HCT116 (cell line): ENCODE data around the gene SLC51A. TPM values are rescaled to one million over a fixed set of nuclear protein-coding genes. Genes with fewer than 3 reads are reported as not detected.
"Not testable (repeated sequence)": the region's sequence is repeated elsewhere in the genome, so short reads cannot be mapped to it uniquely, and the experiment has no call there.

ENCODE experiments used
- ATAC-seq: fragments of 200-7000 bp; cut with Tn5 transposase; 2 replicates; pipeline ENCODE4 v1.9.1; 2020; ENCODE audit warnings: mild to moderate bottlenecking, moderate library complexity
- BruUV-seq: library from RNA; stranded (reverse); fragments of 400-500 nt; replicated peaks from 2 replicates; lab custom pipeline; 2021; lab: Mats Ljungman, UMichigan
- CTCF ChIA-PET: fragments of 300-600 bp; sonication (Branson Sonifier 250); formaldehyde crosslinking; loops from one replicate; lab custom pipeline; 2021; ENCODE audit warnings: antibody characterized with exemption; lab: Charles Lee
- POLR2A ChIA-PET: fragments of 300-600, 350-600 bp; sonication (Branson Sonifier 250); formaldehyde crosslinking; loops from one replicate; lab custom pipeline; 2021; ENCODE audit warnings: antibody characterized with exemption; lab: Charles Lee
- RAD21 ChIA-PET, 2 experiments: fragments of 300-600 bp; sonication (Branson Sonifier 250); formaldehyde crosslinking; loops; one replicate each; lab custom pipeline; 2023; ENCODE audit warnings: low total read pairs in 2 of 2; ENCODE audit not compliant: uncharacterized antibody in 2 of 2, unreplicated experiment in 2 of 2, low non-redundant PET in 1 of 2; lab: Charles Lee
- DNase-seq: peaks from one replicate; pipeline ENCODE4 v3.0.0-alpha.2; 2010; ENCODE audit warnings: low read depth, low spot score
- H2AFZ ChIP-seq: fragments of 200-600 bp; shearing (Covaris generic), sonication (generic); 2 replicates; pipeline ENCODE4 v1.6.1; 2017; ENCODE audit warnings: low read depth, mixed run types, mixed read lengths, antibody characterized with exemption, low read length; ENCODE audit not compliant: poor library complexity, severe bottlenecking
- H3K27ac ChIP-seq: 2 replicates; pipeline ENCODE4 v1.5.1; 2012; ENCODE audit warnings: low read depth, low read length
- H3K27me3 ChIP-seq: fragments of 200-600 bp; sonication (generic); 2 replicates; pipeline ENCODE4 v1.6.1; 2016; ENCODE audit warnings: mixed run types, low read length, mixed read lengths; ENCODE audit not compliant: insufficient read depth
- H3K36me3 ChIP-seq, 2 experiments: fragments of 200-500 bp in 1 of 2; fragments of 200-600 bp in 1 of 2; sonication (Bioruptor generic) in 1 of 2; sonication (generic) in 1 of 2; 2 replicates each; pipeline versions ENCODE4 v1.5.1 to v1.6.1; 2014 to 2016; ENCODE audit warnings: low read length in 2 of 2, inconsistent platforms in 1 of 2, mixed read lengths in 1 of 2, mixed run types in 1 of 2; ENCODE audit not compliant: insufficient read depth in 2 of 2, control insufficient read depth in 1 of 2
- H3K4me1 ChIP-seq, 2 experiments: fragments of 200-600 bp in 1 of 2; sonication (generic) in 1 of 2; 2 replicates each; pipeline versions ENCODE4 v1.5.1 to v1.6.1; 2012 to 2017; ENCODE audit warnings: low read length in 2 of 2, inconsistent platforms in 1 of 2, mild to moderate bottlenecking in 1 of 2, mixed read lengths in 1 of 2, mixed run types in 1 of 2, moderate library complexity in 1 of 2; ENCODE audit not compliant: insufficient read depth in 2 of 2, control insufficient read depth in 1 of 2
- H3K4me2 ChIP-seq: fragments of 200-600 bp; sonication (generic); 2 replicates; pipeline ENCODE4 v1.6.1; 2017; ENCODE audit warnings: mixed run types, low read length, mixed read lengths
- H3K4me3 ChIP-seq, 2 experiments: fragments of 200-600 bp in 1 of 2; sonication (generic) in 1 of 2; replicated peaks in 1 of 2; 2 replicates each; pipeline ENCODE4 v1.5.1; 2011 to 2016; ENCODE audit warnings: low read length in 2 of 2, control low read depth in 1 of 2, low read depth in 1 of 2, mild to moderate bottlenecking in 1 of 2, mixed read lengths in 1 of 2, mixed run types in 1 of 2
- H3K79me2 ChIP-seq: fragments of 200-600 bp; sonication (generic); 2 replicates; pipeline ENCODE4 v1.6.1; 2017; ENCODE audit warnings: mild to moderate bottlenecking, mixed run types, low read length, moderate library complexity, mixed read lengths; ENCODE audit not compliant: insufficient read depth
- H3K9ac ChIP-seq: fragments of 200-600 bp; sonication (generic); 2 replicates; pipeline ENCODE4 v1.6.1; 2016; ENCODE audit warnings: low read length, mixed read lengths
- H3K9me2 ChIP-seq: fragments of 200-600 bp; sonication (generic), shearing (Covaris generic); 2 replicates; pipeline ENCODE4 v1.6.1; 2017; ENCODE audit warnings: mixed run types, mild to moderate bottlenecking, moderate library complexity; ENCODE audit not compliant: insufficient read depth
- H3K9me3 ChIP-seq, 2 experiments: fragments of 200-500 bp in 1 of 2; fragments of 200-600 bp in 1 of 2; sonication (Bioruptor generic) in 1 of 2; sonication (generic) in 1 of 2; 2 replicates each; pipeline ENCODE4 v1.6.1; 2014 to 2017; ENCODE audit warnings: low read length in 2 of 2, mixed read lengths in 2 of 2, inconsistent platforms in 1 of 2, low read depth in 1 of 2, mild to moderate bottlenecking in 1 of 2, mixed run types in 1 of 2, moderate library complexity in 1 of 2; ENCODE audit not compliant: control insufficient read depth in 1 of 2, insufficient read depth in 1 of 2
- H4K20me1 ChIP-seq: fragments of 200-600 bp; sonication (generic), shearing (Covaris generic); 2 replicates; pipeline ENCODE4 v1.6.1; 2017; ENCODE audit warnings: mixed run types, mild to moderate bottlenecking, moderate library complexity; ENCODE audit not compliant: insufficient read depth
- CEBPB ChIP-seq: IDR thresholded peaks from 2 replicates; pipeline ENCODE4 v1.6.1; 2012; ENCODE audit warnings: low read depth
- EGR1 ChIP-seq: IDR thresholded peaks from 2 replicates; pipeline ENCODE4 v1.6.1; 2012; ENCODE audit warnings: low read depth
- ELF1 ChIP-seq: IDR thresholded peaks from 2 replicates; pipeline ENCODE4 v1.6.1; 2012; ENCODE audit warnings: low read depth, borderline replicate concordance
- EZH2 ChIP-seq: fragments of 200-600 bp; sonication (generic); IDR thresholded peaks from 2 replicates; pipeline ENCODE4 v1.6.1; 2017; ENCODE audit warnings: antibody characterized with exemption, mixed run types
- JUND ChIP-seq: IDR thresholded peaks from 2 replicates; pipeline ENCODE4 v1.6.1; 2012
- POLR2A ChIP-seq: IDR thresholded peaks from 2 replicates; pipeline ENCODE4 v1.7.0; 2011; ENCODE audit warnings: borderline replicate concordance; ENCODE audit not compliant: insufficient read depth, insufficient read length; ENCODE audit errors: extremely low read depth
- POLR2AphosphoS5 ChIP-seq: IDR thresholded peaks from 2 replicates; pipeline ENCODE4 v1.6.1; 2011; ENCODE audit warnings: mild to moderate bottlenecking, low read depth, low read length, moderate library complexity
- SP1 ChIP-seq: IDR thresholded peaks from 2 replicates; pipeline ENCODE4 v1.6.1; 2012; ENCODE audit warnings: low read depth
- SRF ChIP-seq: IDR thresholded peaks from 2 replicates; pipeline ENCODE4 v1.6.1; 2012; ENCODE audit warnings: low read depth
- YY1 ChIP-seq: IDR thresholded peaks from 2 replicates; pipeline ENCODE4 v1.6.1; 2011; ENCODE audit warnings: low read length, low read depth, moderate library complexity, mild to moderate bottlenecking; ENCODE audit not compliant: insufficient replicate concordance; ENCODE audit errors: extremely low read depth
- ZNF274 ChIP-seq: fragments of 200-500 bp; sonication (Bioruptor generic); IDR thresholded peaks from 2 replicates; pipeline ENCODE4 v1.6.1; 2014; ENCODE audit warnings: mild to moderate bottlenecking, low read depth, low read length, inconsistent platforms
- intact Hi-C: fragments of 100-400 bp; cut with micrococcal nuclease; formaldehyde crosslinking; loops from 2 replicates; pipeline ENCODE4 v1.10.0; 2022
- total RNA-seq: library from RNA; stranded (reverse); gene quantifications from one replicate; pipeline ENCODE4 v1.2.1, GENCODE V29; 2021; ENCODE audit not compliant: unreplicated experiment
- TF ChIP-seq, protein P1 (sequence below): IDR thresholded peaks from 2 replicates; pipeline ENCODE4 v1.6.1; 2011; ENCODE audit warnings: mild to moderate bottlenecking, low read length, moderate library complexity; ENCODE audit not compliant: insufficient replicate concordance; ENCODE audit errors: extremely low read depth
- TF ChIP-seq, protein P2 (sequence below): IDR thresholded peaks from 2 replicates; pipeline ENCODE4 v1.6.1; 2012
- TF ChIP-seq, protein P3 (sequence below): IDR thresholded peaks from 2 replicates; pipeline ENCODE4 v1.6.1; 2012
- TF ChIP-seq, protein P4 (sequence below), 3 experiments: fragments of 200-600 bp in 1 of 3; sonication (generic) in 1 of 3; IDR thresholded peaks in 2 of 3; conservative IDR thresholded peaks in 1 of 3; 2 replicates each; pipeline ENCODE4 v1.5.1; 2012 to 2017; ENCODE audit warnings: low read depth in 2 of 3, low read length in 2 of 3, antibody characterized with exemption in 1 of 3, borderline replicate concordance in 1 of 3, control low read depth in 1 of 3, mild to moderate bottlenecking in 1 of 3, mixed read lengths in 1 of 3, mixed run types in 1 of 3, moderate library complexity in 1 of 3; ENCODE audit not compliant: insufficient read depth in 1 of 3

The SLC51A gene
- total RNA-seq, 1 experiment from 2014 or later = not detected

DNA sequence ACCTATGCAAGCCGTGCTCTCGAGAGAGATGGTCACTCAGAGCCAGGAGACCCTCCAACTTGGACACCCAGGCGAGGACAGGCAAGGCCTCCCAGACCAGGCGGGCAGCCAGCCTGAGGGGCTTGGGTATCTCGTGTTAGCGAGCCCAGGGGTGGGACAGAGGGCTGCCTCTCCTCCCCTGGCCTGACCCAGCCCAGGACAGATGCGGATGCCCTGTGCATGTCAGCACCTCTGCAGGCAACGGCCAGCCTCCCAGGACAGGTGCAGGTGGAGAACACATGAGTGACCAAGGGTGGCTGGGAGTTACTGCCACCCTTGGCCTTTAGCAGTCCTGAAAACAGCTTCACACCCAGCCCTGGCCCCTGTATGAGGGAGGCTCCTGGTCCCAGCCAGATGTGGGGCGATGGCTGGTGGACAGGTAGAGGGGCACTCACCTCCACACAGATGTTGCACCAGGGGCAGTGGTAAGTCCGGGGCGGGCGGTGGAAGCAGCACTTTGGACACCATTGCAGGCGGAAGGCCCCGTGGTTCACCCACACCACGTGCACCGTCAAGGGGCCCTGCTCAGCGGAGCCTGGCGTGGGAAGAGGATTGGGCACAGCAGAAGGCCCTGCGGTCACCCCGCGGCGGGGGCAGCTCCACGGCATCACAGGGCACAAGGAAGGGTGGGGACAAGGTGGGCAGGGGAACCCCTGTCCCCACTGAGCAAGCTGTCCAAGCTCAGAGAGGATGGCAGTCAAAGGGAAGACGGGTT, 7.2 kb upstream of the SLC51A start:
- intact Hi-C loops = no loop called here
- CTCF ChIA-PET = no interaction called here

DNA sequence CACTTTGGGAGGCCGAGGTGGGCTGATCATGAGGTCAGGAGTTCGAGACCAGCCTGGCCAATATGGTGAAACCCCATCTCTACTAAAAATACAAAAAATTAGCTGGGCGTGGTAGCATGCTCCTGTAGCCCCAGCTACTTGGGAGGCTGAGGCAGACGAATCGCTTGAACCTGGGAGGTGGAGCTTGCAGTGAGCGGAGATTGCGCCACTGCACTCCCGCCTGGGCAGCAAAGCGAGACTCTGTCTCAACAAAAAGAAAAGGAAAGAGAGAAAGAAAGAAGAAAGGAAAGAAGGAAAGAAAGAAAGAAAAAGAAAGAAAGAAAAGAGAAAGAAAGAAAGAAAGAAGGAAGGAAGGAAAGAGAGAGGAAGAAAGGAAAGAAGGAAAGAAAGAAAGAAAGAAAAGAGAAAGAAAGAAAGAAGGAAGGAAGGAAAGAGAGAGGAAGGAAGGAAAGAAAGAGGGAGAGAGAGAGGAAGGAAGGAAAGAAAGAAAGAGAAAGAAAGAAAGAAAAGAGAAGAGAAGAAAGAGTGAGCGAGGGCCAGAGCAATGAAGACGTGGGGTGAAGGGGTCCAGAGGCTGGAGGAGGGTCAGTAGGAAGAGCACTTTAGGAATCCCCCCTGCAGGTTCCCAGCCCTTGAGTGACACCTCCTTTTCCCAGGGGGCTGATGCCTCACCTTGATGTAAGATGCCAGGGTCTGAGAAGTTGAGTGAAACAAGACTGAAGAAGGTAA, 6.2 kb upstream of the SLC51A start:
- BruUV-seq, H2AFZ ChIP-seq, H3K4me1 ChIP-seq, H3K4me2 ChIP-seq, H3K27me3 ChIP-seq, H3K9me2 ChIP-seq, POLR2A ChIA-PET, H3K9me3 ChIP-seq, H3K4me3 ChIP-seq, ATAC-seq, H3K36me3 ChIP-seq, intact Hi-C loops, H3K9ac ChIP-seq, H3K79me2 ChIP-seq, DNase-seq, H3K27ac ChIP-seq, RAD21 ChIA-PET, CTCF ChIA-PET, H4K20me1 ChIP-seq: not testable (repeated sequence)

More for the DNA sequence above, 7.2 kb upstream of the SLC51A start:
- no peaks in the 10 kb centered on the region for H3K27me3 ChIP-seq
- no peak overlapping the region for H2AFZ ChIP-seq
- H3K36me3 ChIP-seq = no peaks in the 10 kb centered on the region
- ATAC-seq (no peak), DNase-seq (no peak)
- ChIA-PET POLR2A (no interaction called here), RAD21 (no interaction called here)
- no TSS peak for BruUV-seq
- H3K27ac ChIP-seq = no peak overlapping the region
- no peaks in the 10 kb centered on the region for H3K79me2 ChIP-seq
- H3K9me3 ChIP-seq = no peaks in the 10 kb centered on the region
- no peaks in the 10 kb centered on the region for H4K20me1 ChIP-seq
- H3K9me2 ChIP-seq = no peaks in the 10 kb centered on the region
- TF ChIP-seq, protein P1, sequence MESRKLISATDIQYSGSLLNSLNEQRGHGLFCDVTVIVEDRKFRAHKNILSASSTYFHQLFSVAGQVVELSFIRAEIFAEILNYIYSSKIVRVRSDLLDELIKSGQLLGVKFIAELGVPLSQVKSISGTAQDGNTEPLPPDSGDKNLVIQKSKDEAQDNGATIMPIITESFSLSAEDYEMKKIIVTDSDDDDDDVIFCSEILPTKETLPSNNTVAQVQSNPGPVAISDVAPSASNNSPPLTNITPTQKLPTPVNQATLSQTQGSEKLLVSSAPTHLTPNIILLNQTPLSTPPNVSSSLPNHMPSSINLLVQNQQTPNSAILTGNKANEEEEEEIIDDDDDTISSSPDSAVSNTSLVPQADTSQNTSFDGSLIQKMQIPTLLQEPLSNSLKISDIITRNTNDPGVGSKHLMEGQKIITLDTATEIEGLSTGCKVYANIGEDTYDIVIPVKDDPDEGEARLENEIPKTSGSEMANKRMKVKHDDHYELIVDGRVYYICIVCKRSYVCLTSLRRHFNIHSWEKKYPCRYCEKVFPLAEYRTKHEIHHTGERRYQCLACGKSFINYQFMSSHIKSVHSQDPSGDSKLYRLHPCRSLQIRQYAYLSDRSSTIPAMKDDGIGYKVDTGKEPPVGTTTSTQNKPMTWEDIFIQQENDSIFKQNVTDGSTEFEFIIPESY = no peak
- TF ChIP-seq POLR2A (no peak), ELF1 (no peak), SRF (no peak), POLR2AphosphoS5 (no peak), CEBPB (no peak), YY1 (no peak), EGR1 (no peak), ZNF274 (no peak), JUND (no peak), EZH2 (no peak), SP1 (no peak)
- TF ChIP-seq, protein P2, sequence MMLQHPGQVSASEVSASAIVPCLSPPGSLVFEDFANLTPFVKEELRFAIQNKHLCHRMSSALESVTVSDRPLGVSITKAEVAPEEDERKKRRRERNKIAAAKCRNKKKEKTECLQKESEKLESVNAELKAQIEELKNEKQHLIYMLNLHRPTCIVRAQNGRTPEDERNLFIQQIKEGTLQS = no peak
- TF ChIP-seq, protein P3, sequence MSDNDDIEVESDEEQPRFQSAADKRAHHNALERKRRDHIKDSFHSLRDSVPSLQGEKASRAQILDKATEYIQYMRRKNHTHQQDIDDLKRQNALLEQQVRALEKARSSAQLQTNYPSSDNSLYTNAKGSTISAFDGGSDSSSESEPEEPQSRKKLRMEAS = no peak
- TF ChIP-seq, protein P4, sequence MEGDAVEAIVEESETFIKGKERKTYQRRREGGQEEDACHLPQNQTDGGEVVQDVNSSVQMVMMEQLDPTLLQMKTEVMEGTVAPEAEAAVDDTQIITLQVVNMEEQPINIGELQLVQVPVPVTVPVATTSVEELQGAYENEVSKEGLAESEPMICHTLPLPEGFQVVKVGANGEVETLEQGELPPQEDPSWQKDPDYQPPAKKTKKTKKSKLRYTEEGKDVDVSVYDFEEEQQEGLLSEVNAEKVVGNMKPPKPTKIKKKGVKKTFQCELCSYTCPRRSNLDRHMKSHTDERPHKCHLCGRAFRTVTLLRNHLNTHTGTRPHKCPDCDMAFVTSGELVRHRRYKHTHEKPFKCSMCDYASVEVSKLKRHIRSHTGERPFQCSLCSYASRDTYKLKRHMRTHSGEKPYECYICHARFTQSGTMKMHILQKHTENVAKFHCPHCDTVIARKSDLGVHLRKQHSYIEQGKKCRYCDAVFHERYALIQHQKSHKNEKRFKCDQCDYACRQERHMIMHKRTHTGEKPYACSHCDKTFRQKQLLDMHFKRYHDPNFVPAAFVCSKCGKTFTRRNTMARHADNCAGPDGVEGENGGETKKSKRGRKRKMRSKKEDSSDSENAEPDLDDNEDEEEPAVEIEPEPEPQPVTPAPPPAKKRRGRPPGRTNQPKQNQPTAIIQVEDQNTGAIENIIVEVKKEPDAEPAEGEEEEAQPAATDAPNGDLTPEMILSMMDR (IDR thresholded peaks at IDR 0.05 in 2 of 3, conservative IDR thresholded peaks at IDR 0.05 in 1 of 3; ENCODE audit: borderline replicate concordance in 1 of 3, insufficient read depth in 1 of 3, low read depth in 2 of 3, low read length in 2 of 3) = no peak
- H3K4me2 ChIP-seq = no peak overlapping the region
- H3K4me3 ChIP-seq = no peak overlapping the region
- H3K4me1 ChIP-seq = peaks cover 0 to 6% of the 10 kb centered on the region in 2 experiments; a peak in 1 of 4 replicates
- H3K9ac ChIP-seq = no peak overlapping the region
